ENCODE data around the gene DHRS13. TPM values are rescaled to one million over a fixed set of nuclear protein-coding genes. Genes with fewer than 3 reads are reported as not detected.

Gene DHRS13
- total and polyA plus RNA-seq, 10 of the 15 experiments (the other 5 are each of a cell fraction or from before 2014, with no cell fraction given): 0.18 to 55.2 (median 31.3) TPM; not detected in 1

DNA sequence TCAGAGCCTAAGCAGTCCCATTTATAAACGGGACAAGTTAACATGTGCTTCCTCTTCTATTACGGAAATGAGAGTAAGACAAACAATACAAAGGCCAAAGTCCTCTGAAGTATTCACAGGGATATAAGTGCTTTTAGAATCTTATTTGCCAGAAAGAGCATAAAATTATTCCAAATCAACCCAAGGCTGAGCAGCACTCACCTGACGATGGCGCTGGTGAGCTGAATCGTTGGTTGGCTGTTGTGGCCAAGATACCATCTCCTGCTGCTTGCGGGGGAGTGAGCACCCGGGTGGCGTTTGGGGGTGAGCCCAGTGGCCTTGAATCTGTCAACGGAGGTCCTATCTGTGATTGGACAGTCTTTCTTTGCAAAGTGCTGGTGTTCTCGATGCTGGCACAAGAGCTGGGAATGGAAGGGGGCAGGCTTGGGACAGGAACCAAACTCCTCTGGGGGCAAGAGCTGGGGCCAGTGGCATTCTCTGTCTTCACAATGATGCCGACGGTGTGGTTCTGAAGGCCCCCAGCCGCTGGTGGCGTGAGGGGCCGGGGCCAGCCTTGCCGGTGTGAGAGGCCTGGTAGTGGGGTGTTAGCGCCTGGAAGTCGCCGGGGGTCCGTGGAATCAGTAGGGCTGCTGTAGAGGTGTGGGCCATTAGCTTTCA is 9.5 kb upstream of the DHRS13 start (continued):
- TF ChIP-seq SKIL (IDR thresholded peaks at IDR 0.05; ENCODE audit: low read depth, poor library complexity, severe bottlenecking): no peak
- no peak for TF ChIP-seq CHD2 (IDR thresholded peaks at IDR 0.05; ENCODE audit: borderline replicate concordance, low read depth, low read length)
- TF ChIP-seq RBBP5 (conservative IDR thresholded peaks at IDR 0.05): no peak
- TF ChIP-seq SREBF1 (IDR thresholded peaks at IDR 0.05; ENCODE audit: low read length): no peak
- TF ChIP-seq, protein P1, sequence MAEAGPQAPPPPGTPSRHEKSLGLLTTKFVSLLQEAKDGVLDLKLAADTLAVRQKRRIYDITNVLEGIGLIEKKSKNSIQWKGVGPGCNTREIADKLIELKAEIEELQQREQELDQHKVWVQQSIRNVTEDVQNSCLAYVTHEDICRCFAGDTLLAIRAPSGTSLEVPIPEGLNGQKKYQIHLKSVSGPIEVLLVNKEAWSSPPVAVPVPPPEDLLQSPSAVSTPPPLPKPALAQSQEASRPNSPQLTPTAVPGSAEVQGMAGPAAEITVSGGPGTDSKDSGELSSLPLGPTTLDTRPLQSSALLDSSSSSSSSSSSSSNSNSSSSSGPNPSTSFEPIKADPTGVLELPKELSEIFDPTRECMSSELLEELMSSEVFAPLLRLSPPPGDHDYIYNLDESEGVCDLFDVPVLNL (IDR thresholded peaks at IDR 0.05; ENCODE audit: low read depth, low read length): no peak

- TF ChIP-seq RCOR1 (conservative IDR thresholded peaks at IDR 0.05; ENCODE audit: low read depth, low read length) (no peak), POLR2AphosphoS2 (IDR thresholded peaks at IDR 0.05; ENCODE audit: low read depth, low read length) (no peak), NBN (IDR thresholded peaks at IDR 0.05) (no peak), SMAD5 (IDR thresholded peaks at IDR 0.05; ENCODE audit: low read depth) (no peak), CHD4 (IDR thresholded peaks at IDR 0.05) (no peak), MYB (IDR thresholded peaks at IDR 0.05; ENCODE audit: borderline replicate concordance, low read depth, low read length) (no peak)
- no peak overlapping the region for H3K4me2 ChIP-seq (ENCODE audit: control insufficient read depth, insufficient read depth)
- FAIRE-seq: no peak
- no peaks in the 10 kb centered on the region for H3K79me2 ChIP-seq (ENCODE audit: control insufficient read depth, insufficient read depth, low read length)
- in situ Hi-C loops (cut with MboI): no loop called here
- no peaks in the 10 kb centered on the region for H3K9me3 ChIP-seq (replicated peaks; ENCODE audit: control insufficient read depth, insufficient read depth, low read length)
- no peak overlapping the region for H3K27ac ChIP-seq (ENCODE audit: control insufficient read depth, insufficient read depth)
- H3K36me3 ChIP-seq (ENCODE audit: control insufficient read depth in 2 of 2, insufficient read depth in 2 of 2, low read length in 1 of 2): peaks cover 45 to 71% of the 10 kb centered on the region in 2 experiments
- no peak overlapping the region for H3K4me3 ChIP-seq
- BruUV-seq (replicated peaks): no TSS peak
- no peak for ATAC-seq
- H3K27me3 ChIP-seq (replicated peaks in 1 of 2; ENCODE audit: control insufficient read depth in 2 of 2, insufficient read depth in 2 of 2, low read length in 1 of 2): no peaks in the 10 kb centered on the region
- intact Hi-C loops (cut with micrococcal nuclease; ENCODE audit: unreplicated experiment): no loop called here
- ChIA-PET RAD21 (ENCODE audit: unreplicated experiment) (interaction anchor here (5.7 kb wide), 1 partner anchor 148 kb away, joined by 23 read pairs; no protein-coding TSS in a partner anchor), CTCF (interaction anchor here (0.7 to 17.3 kb wide), 6 partner anchors 9 to 148 kb away, joined by 3 to 175 read pairs (median 4); no protein-coding TSS in a partner anchor), SMC1A (ENCODE audit: uncharacterized antibody, unreplicated experiment) (interaction anchor here (1.0 to 1.6 kb wide), 3 partner anchors 18 to 147 kb away, joined by 5 read pairs; no protein-coding TSS in a partner anchor), POLR2A (interaction anchor here (0.5 to 0.7 kb wide), 2 partner anchors 19 to 371 kb away, joined by 3 to 10 read pairs; no protein-coding TSS in a partner anchor)
- WGBS (ENCODE audit: insufficient coverage, insufficient replicate concordance, low lambda C conversion rate, missing lambda C conversion rate): 98% methylated on average over 13 of the region's 13 CpGs
- no peak overlapping the region for H3K9ac ChIP-seq (ENCODE audit: control insufficient read depth, insufficient read depth, low read length)
- H2AFZ ChIP-seq (ENCODE audit: control insufficient read depth, low read depth, low read length): no peak overlapping the region
- no peaks in the 10 kb centered on the region for H3K4me1 ChIP-seq (ENCODE audit: control insufficient read depth, insufficient read depth, low read length)
- H4K20me1 ChIP-seq (ENCODE audit: control insufficient read depth, insufficient read depth): no peaks in the 10 kb centered on the region
- no peak for DNase-seq (ENCODE audit: low read depth, low spot score)
Measured at GRCh38 chr17:28911411-28912045, 8.6 kb upstream of the DHRS13 start.

Data from GM12878 (cell line).